IPS DF 6.9 (cell line): ENCODE results near the gene F11R.

Source experiments
- DNase-seq: peaks from one replicate; pipeline ENCODE4 v3.0.0-alpha.2; 2013; ENCODE audit warnings: low read depth, low spot score
- H3K27ac ChIP-seq: one replicate; pipeline ENCODE4 v1.5.1; 2013; ENCODE audit warnings: low read length, control low read depth
- H3K27me3 ChIP-seq: 2 replicates; pipeline ENCODE4 v1.6.1; 2013; ENCODE audit warnings: mild to moderate bottlenecking, low read length; ENCODE audit not compliant: control insufficient read depth, insufficient read depth
- H3K36me3 ChIP-seq: 2 replicates; pipeline ENCODE4 v1.6.1; 2013; ENCODE audit warnings: low read length; ENCODE audit not compliant: control insufficient read depth, insufficient read depth
- H3K4me1 ChIP-seq: 2 replicates; pipeline ENCODE4 v1.6.1; 2013; ENCODE audit warnings: low read length; ENCODE audit not compliant: control insufficient read depth, insufficient read depth
- H3K4me3 ChIP-seq: 2 replicates; pipeline ENCODE4 v1.5.1; 2013; ENCODE audit warnings: mild to moderate bottlenecking, low read length
- H3K9me3 ChIP-seq: 2 replicates; pipeline ENCODE4 v1.6.1; 2013; ENCODE audit warnings: low read length, inconsistent platforms; ENCODE audit not compliant: control insufficient read depth, insufficient read depth
- WGBS: extraction: QIAGEN DNeasy Blood & Tissue Kit; methylation state at CpG from one replicate; pipeline ENCODE4 v1.1.7; 2013; ENCODE audit warnings: mixed read lengths, missing lambda C conversion rate; ENCODE audit not compliant: insufficient read length, insufficient coverage; 5-methylcytosine and 5-hydroxymethylcytosine counted together

F11R gene

DNA sequence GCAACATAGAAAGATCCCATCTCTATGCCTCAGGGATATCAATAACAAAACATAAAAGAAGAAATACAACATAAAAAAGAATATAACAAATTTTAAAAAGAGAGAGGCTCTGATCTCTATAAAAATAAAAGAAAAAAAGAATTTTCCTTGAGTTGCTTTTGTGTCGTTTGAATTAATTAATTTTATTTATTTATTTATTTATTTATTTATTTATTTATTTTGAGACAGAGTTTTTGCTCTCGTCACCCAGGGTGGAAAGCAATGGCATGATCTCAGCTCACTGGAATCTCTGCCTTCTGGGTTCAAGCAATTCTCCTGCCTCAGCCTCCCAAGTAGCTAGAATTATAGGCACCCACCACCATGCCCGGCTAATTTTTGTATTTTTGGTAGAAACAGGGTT, 8.5 kb downstream of the F11R start:
- DNase-seq, result no peak
- H3K9me3 ChIP-seq, result peaks cover 2% of the 10 kb centered on the region; the same call in 1 of the 2 replicates
- WGBS, result no CpG with 5 or more reads among the region's 3 CpGs
- no peak overlapping the region for H3K4me3 ChIP-seq
- H3K4me1 ChIP-seq, result peaks cover 4% of the 10 kb centered on the region
- H3K27me3 ChIP-seq, result no peaks in the 10 kb centered on the region
- H3K36me3 ChIP-seq, result no peaks in the 10 kb centered on the region
- H3K27ac ChIP-seq, result no peak overlapping the region

- DNase-seq, result no peak
- Histone ChIP-seq H3K9me3 (peaks cover 2% of the 10 kb centered on the region; the same call in 1 of the 2 replicates), H3K4me1 (peaks cover 5% of the 10 kb centered on the region), H3K36me3 (no peaks in the 10 kb centered on the region; the same call in 1 of the 2 replicates), H3K27ac (no peak overlapping the region), H3K4me3 (no peak overlapping the region), H3K27me3 (no peaks in the 10 kb centered on the region)
- no CpG with 5 or more reads among the region's 7 CpGs for WGBS
Measured at GRCh38 chr1:161009602-161010211, 11.2 kb downstream of the F11R start.

- H3K9me3 ChIP-seq, result peaks cover 2% of the 10 kb centered on the region; the same call in 1 of the 2 replicates
- no peak overlapping the region for H3K4me3 ChIP-seq
- no CpG with 5 or more reads among the region's 4 CpGs for WGBS
- H3K27ac ChIP-seq, result no peak overlapping the region
- H3K36me3 ChIP-seq, result no peaks in the 10 kb centered on the region; the same call in 1 of the 2 replicates
- no peaks in the 10 kb centered on the region for H3K27me3 ChIP-seq
- H3K4me1 ChIP-seq, result peaks cover 5% of the 10 kb centered on the region
- no peak for DNase-seq
Measured at GRCh38 chr1:161008869-161009510, 12.0 kb downstream of the F11R start.

- Histone ChIP-seq H3K27ac (no peak overlapping the region), H3K36me3 (no peaks in the 10 kb centered on the region; the same call in 1 of the 2 replicates), H3K9me3 (peaks cover 2% of the 10 kb centered on the region; the same call in 1 of the 2 replicates), H3K4me3 (no peak overlapping the region), H3K27me3 (no peaks in the 10 kb centered on the region), H3K4me1 (peaks cover 1% of the 10 kb centered on the region; the same call in 1 of the 2 replicates)
- no CpG with 5 or more reads among the region's 2 CpGs for WGBS
- DNase-seq, result no peak
Measured at GRCh38 chr1:161007369-161007768, 13.6 kb downstream of the F11R start.

DNA sequence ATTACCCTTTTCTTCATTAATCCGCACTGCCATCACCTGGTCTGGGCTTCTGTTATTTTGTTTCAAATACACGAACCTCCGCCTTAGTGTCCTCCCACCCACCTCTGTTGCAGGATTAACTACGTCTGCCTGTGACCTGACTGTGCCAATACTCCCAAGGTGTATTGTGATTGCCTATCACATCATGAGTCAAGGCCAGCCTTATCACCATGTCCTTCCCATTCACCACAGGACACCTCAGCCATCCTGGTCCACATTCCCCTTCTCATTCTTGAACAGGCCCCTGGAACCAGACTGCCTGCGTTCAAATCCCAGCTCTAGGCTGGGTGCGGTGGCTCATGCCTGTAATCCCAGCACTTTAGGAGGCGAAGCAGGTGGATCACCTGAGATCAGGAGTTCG, 14.4 kb downstream of the F11R start:
- Histone ChIP-seq H3K4me3 (no peak overlapping the region), H3K27me3 (no peaks in the 10 kb centered on the region), H3K4me1 (peaks cover 1% of the 10 kb centered on the region; the same call in 1 of the 2 replicates), H3K27ac (no peak overlapping the region), H3K36me3 (no peaks in the 10 kb centered on the region; the same call in 1 of the 2 replicates), H3K9me3 (peaks cover 2% of the 10 kb centered on the region; the same call in 1 of the 2 replicates)
- WGBS, result no CpG with 5 or more reads among the region's 8 CpGs
- DNase-seq, result no peak

DNA sequence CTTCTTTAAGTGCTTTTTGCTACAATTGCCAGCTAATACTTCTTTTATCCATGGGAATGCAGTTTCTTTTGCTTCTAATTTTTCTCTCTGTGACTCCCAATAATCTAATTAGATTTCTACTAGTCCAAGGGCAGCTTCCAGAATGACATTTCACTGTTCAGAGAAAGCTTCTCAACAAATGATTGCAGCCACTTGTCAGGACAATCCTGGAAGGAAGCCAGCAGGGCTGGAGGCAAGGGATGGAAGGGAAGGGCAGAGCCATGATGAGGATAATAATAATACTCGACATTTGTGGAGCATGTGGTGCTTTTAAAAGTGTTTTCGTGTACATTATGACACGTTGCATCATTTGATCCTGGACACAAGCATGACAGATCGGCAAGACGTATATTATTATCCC, 19.4 kb downstream of the F11R start:
- Histone ChIP-seq H3K9me3 (no peaks in the 10 kb centered on the region), H3K27me3 (no peaks in the 10 kb centered on the region), H3K4me1 (peaks cover under 1% of the 10 kb centered on the region; the same call in 1 of the 2 replicates), H3K4me3 (no peak overlapping the region), H3K27ac (no peak overlapping the region), H3K36me3 (peaks cover 30% of the 10 kb centered on the region)
- WGBS, result no CpG with 5 or more reads among the region's 5 CpGs
- DNase-seq, result no peak

DNA sequence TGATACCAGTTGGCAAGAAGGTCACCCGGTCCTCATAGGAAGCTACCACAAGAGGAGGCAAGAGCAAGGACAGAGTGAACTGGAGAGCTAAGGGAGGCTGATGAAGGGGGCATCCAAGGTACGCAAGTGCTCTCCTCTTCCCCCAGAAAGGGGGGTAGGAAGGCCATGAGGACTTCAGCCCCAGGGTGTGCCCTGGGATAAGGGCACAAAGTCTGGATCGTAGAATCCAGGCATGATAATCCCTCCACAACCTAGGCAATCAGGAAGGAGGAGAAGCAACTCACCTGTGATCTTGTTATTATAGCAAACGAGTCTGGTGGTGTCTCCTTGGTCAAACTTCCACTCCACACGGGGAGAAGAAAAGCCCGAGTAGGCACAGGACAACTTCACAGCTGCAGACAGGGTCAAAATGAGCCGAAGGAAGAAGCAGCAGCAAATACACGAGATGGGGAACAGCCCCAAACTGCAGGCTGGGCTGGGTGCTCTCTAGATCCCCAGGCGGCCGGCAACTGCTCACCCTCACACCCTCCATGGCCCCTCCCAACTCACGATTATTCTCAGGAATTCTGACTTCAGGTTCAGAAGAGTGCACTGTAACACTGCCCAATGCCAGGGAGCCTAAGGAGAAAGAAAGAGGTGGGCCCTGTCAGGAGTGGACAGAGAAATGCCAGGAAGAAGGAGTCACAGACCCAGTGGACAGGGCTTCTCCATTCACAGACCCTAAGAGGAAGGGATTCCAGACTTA, 20.0 kb downstream of the F11R start:
- no peaks in the 10 kb centered on the region for H3K27me3 ChIP-seq
- H3K4me3 ChIP-seq, result no peak overlapping the region
- H3K27ac ChIP-seq, result no peak overlapping the region
- H3K9me3 ChIP-seq, result no peaks in the 10 kb centered on the region
- H3K4me1 ChIP-seq, result no peaks in the 10 kb centered on the region
- no peak for DNase-seq
- H3K36me3 ChIP-seq, result peaks cover 30% of the 10 kb centered on the region
- no CpG with 5 or more reads among the region's 11 CpGs for WGBS

- Histone ChIP-seq H3K36me3 (peaks cover 30% of the 10 kb centered on the region), H3K9me3 (no peaks in the 10 kb centered on the region), H3K27me3 (no peaks in the 10 kb centered on the region), H3K4me3 (no peak overlapping the region), H3K4me1 (no peaks in the 10 kb centered on the region), H3K27ac (no peak overlapping the region)
- no CpG with 5 or more reads among the region's 5 CpGs for WGBS
- DNase-seq, result no peak
Measured at GRCh38 chr1:160999376-160999775, 21.6 kb downstream of the F11R start.

DNA sequence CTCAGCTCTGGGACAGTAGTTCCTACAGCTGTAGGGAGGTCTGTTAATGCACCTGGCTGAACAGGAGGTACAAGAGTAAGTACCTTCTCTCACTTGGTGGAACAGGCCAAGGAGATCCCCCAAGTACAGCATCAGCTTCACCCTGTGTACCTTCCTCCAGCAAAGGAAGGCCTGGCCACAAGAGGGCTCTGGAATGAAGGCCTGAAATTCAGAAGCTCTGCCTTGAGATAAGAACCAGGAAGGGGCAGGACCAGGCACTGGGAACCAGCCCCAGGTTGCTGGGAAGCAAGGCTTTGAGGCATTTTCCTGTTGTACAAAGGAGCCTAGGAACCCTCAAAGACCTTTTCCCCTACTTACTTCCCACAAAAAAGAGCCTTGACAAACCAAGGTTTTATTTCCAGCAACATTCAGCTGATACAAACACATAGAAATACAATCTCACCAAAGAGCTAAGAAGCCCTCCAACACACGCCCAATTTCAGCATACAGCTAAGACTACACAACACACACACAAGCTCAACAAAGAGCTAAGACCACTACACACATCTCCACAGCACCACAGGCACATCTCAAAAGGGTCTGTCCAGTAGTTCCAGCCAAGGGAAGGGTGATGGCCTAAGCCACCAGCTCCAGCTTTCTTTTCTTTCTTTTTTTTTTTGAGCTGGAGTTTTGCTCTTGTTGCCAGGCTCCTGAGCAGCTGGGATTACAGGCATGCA, 23.5 kb downstream of the F11R start:
- WGBS, result no CpG with 5 or more reads among the region's 1 CpG
- DNase-seq, result no peak
- Histone ChIP-seq H3K4me1 (no peaks in the 10 kb centered on the region), H3K27me3 (no peaks in the 10 kb centered on the region; the same call in 1 of the 2 replicates), H3K27ac (no peak overlapping the region), H3K9me3 (no peaks in the 10 kb centered on the region), H3K36me3 (peaks cover 30% of the 10 kb centered on the region), H3K4me3 (no peak overlapping the region)

DNA sequence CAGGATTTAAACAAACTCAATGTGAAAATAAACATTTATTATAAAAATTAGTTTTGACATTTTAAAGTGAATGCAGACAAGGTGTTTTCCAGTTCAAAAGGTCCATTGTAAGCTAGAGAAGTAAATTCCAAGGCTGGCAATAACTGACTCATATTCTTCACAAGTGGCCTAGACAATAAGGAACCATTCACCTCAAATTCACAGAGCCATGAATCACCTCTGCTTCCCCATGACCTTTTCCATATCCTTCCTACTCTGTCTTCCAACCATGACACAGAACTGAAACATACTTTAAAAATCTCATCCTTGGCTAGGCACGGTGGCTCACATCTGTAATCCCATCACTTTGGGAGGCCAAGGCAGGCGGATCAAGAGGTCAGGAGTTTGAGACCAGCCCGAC, 24.8 kb downstream of the F11R start:
- WGBS, result no CpG with 5 or more reads among the region's 3 CpGs
- H3K4me3 ChIP-seq, result no peak overlapping the region
- H3K27ac ChIP-seq, result no peak overlapping the region
- H3K9me3 ChIP-seq, result no peaks in the 10 kb centered on the region
- DNase-seq, result no peak
- H3K36me3 ChIP-seq, result peaks cover 30% of the 10 kb centered on the region
- H3K27me3 ChIP-seq, result no peaks in the 10 kb centered on the region; the same call in 1 of the 2 replicates
- H3K4me1 ChIP-seq, result no peaks in the 10 kb centered on the region
